Cardiac muscle cell (in vitro differentiated cells and primary cell): ENCODE measurements around the gene KLHDC4. TPM values are rescaled to one million over a fixed set of nuclear protein-coding genes. Genes with fewer than 3 reads are reported as not detected.
"Not testable (repeated sequence)": the region's sequence is repeated elsewhere in the genome, so short reads cannot be mapped to it uniquely, and the experiment has no call there.

ENCODE experiments used
- DNase-seq, 2 donors: peaks; one replicate each; pipeline versions ENCODE4 v3.0.0 to v3.0.0-alpha.2; 2010 to 2017; ENCODE audit warnings: low read depth in 1 of 2, low spot score in 1 of 2
- H3K27ac ChIP-seq: fragments of 200-600 bp; sonication (generic); 2 replicates; pipeline ENCODE4 v1.5.1; 2016
- H3K27me3 ChIP-seq: fragments of 200-600 bp; sonication (generic); 2 replicates; pipeline ENCODE4 v1.6.0; 2016; ENCODE audit warnings: control low read depth
- H3K36me3 ChIP-seq: fragments of 200-600 bp; sonication (generic); 2 replicates; pipeline ENCODE4 v1.5.1; 2016; ENCODE audit warnings: control low read depth
- H3K4me1 ChIP-seq: fragments of 200-600 bp; sonication (generic); 2 replicates; pipeline ENCODE4 v1.8.1; 2017; ENCODE audit warnings: low read depth, mild to moderate bottlenecking, mixed run types
- H3K4me3 ChIP-seq: fragments of 200-600 bp; sonication (generic); 2 replicates; pipeline ENCODE4 v1.5.1; 2016; ENCODE audit warnings: mild to moderate bottlenecking
- H3K9me3 ChIP-seq: fragments of 200-600 bp; sonication (generic); 2 replicates; pipeline ENCODE4 v1.5.1; 2017; ENCODE audit warnings: low read depth, mild to moderate bottlenecking, control low read depth
- CTCF ChIP-seq: IDR thresholded peaks from 2 replicates; pipeline ENCODE4 v1.5.1; 2012; ENCODE audit warnings: low read depth, mild to moderate bottlenecking, low read length
- polyA plus RNA-seq: library from polyadenylated mRNA; unstranded; fragments of >200 nt; fragmentation: Nextera tagmentation; extraction: Ambion mirVana; gene quantifications from 2 replicates; pipeline ENCODE4 v1.2.1, GENCODE V29; 2016
- total RNA-seq: library from RNA; depleted of rRNA; stranded (reverse); fragments of >200 nt; gene quantifications from 2 replicates; pipeline ENCODE4 v1.2.3, GENCODE V29; 2016

Gene KLHDC4
- total RNA-seq (18.0 and 22.7 TPM in 2 replicates), polyA plus RNA-seq (13.7 and 17.7 TPM in 2 replicates)

- H3K9me3 ChIP-seq: no peaks in the 10 kb centered on the region
- peak; percentile 89 to 91 for DNase-seq
- peak within 1 kb of the TSS; percentile 84 for H3K27ac ChIP-seq
- H3K27me3 ChIP-seq: no peaks in the 10 kb centered on the region
- peak within 1 kb of the TSS; percentile 67 for H3K4me3 ChIP-seq
- H3K36me3 ChIP-seq: peaks cover 4% of the 10 kb centered on the region
- peaks cover 8% of the 10 kb centered on the region for H3K4me1 ChIP-seq
- no peak for TF ChIP-seq CTCF
Observed at GRCh38 chr16:87765776-87766484, at the start of gene KLHDC4. Gene KLHDC4 (minus strand): TSS chr16:87765986. CDS start chr16:87765890, 96 bp downstream.

DNA sequence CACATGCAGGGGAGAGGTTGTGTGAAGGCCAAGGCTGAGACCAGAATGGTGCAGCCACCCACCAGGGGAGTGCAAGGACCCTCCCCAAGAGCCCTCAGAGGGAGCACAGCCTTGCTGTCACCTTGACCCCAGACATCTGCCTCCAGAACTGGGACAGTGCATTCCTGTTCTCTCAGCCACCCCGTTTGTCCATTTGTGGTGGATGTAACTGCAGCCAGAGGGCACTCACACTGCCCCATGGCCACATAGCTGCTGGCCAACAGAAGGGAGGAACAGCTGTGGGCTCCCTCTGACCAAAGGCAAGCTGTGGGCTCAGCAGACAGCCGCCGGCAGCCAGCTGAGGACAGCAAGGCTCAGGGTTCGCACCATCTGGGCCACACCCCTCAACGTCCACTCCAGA lies 49.8 kb upstream of the KLHDC4 start:
- Histone ChIP-seq H3K27ac (no peak overlapping the region), H3K27me3 (no peaks in the 10 kb centered on the region), H3K4me3 (no peak overlapping the region), H3K9me3 (no peaks in the 10 kb centered on the region), H3K4me1 (peaks cover 3% of the 10 kb centered on the region), H3K36me3 (no peaks in the 10 kb centered on the region)
- DNase-seq: no peak
- no peak for TF ChIP-seq CTCF

- TF ChIP-seq CTCF: no peak
- Histone ChIP-seq H3K9me3 (no peaks in the 10 kb centered on the region), H3K27ac (no peak overlapping the region), H3K4me3 (no peak overlapping the region), H3K27me3 (no peaks in the 10 kb centered on the region), H3K4me1 (peaks cover 3% of the 10 kb centered on the region), H3K36me3 (no peaks in the 10 kb centered on the region)
- DNase-seq: peak in 1 of 2 donors; percentile 28
Observed at GRCh38 chr16:87812200-87812656, 46.4 kb upstream of the KLHDC4 start.

DNA sequence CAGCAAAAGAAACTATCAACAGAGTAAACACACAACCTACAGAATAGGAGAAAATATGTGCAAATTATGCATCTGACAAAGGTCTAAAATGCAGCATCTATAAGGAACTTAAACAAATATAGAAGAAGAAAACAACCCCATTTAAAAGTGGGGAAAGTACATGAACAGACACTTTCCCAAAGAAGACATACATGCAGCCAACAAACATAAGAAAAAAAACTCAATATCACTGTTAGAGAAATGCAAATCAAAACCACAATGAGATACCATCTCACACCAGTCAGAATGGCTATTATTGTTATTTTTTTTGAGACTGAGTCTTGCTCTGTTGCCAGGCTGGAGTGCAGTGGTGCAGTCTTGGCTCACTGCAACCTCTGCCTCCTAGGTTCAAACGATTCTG lies 45.7 kb upstream of the KLHDC4 start:
- H3K27me3 ChIP-seq, H3K9me3 ChIP-seq, DNase-seq, H3K4me3 ChIP-seq, H3K36me3 ChIP-seq, H3K27ac ChIP-seq, H3K4me1 ChIP-seq: not testable (repeated sequence)

GRCh38 chr16:87809150-87809902 lies 43.5 kb upstream of the KLHDC4 start:
- Histone ChIP-seq H3K27me3 (no peaks in the 10 kb centered on the region), H3K27ac (no peak overlapping the region), H3K4me1 (peaks cover 3% of the 10 kb centered on the region), H3K9me3 (no peaks in the 10 kb centered on the region), H3K4me3 (no peak overlapping the region), H3K36me3 (no peaks in the 10 kb centered on the region)
- no peak for TF ChIP-seq CTCF
- DNase-seq: peak in 1 of 2 donors; percentile 19

- H3K27ac ChIP-seq: no peak overlapping the region
- H3K36me3 ChIP-seq: no peaks in the 10 kb centered on the region
- no peaks in the 10 kb centered on the region for H3K27me3 ChIP-seq
- H3K4me1 ChIP-seq: peaks cover 3% of the 10 kb centered on the region
- no peak for DNase-seq
- TF ChIP-seq CTCF: no peak
- no peaks in the 10 kb centered on the region for H3K9me3 ChIP-seq
- H3K4me3 ChIP-seq: no peak overlapping the region
Observed at GRCh38 chr16:87808108-87808507, 42.3 kb upstream of the KLHDC4 start.
